Gastroesophageal sphincter (tissue), 3 donors: ENCODE data around the gene GRAMD2B.

ENCODE experiments used
- CTCF ChIP-seq, 4 experiments: fragments of 200-600 bp in 2 of 4; fragments of 450-650 bp in 2 of 4; sonication (generic) in 1 of 4; IDR thresholded peaks; one replicate each; pipeline ENCODE4 v1.5.1; 2017 to 2019; ENCODE audit warnings: antibody characterized with exemption in 4 of 4, mild to moderate bottlenecking in 2 of 4, moderate library complexity in 2 of 4
- EP300 ChIP-seq: sonication (generic); formaldehyde crosslinking; IDR thresholded peaks from one replicate; pipeline ENCODE4 v1.6.1; 2017; ENCODE audit warnings: antibody characterized with exemption, mild to moderate bottlenecking
- POLR2A ChIP-seq, 2 donors: fragments of 450-650 bp; IDR thresholded peaks; one replicate each; pipeline ENCODE4 v1.6.1; 2017; ENCODE audit warnings: antibody characterized with exemption in 2 of 2, mild to moderate bottlenecking in 2 of 2, moderate library complexity in 1 of 2
- POLR2AphosphoS5 ChIP-seq: sonication (generic); formaldehyde crosslinking; IDR thresholded peaks from one replicate; pipeline ENCODE4 v1.6.1; 2017; ENCODE audit warnings: antibody characterized with exemption

- TF ChIP-seq CTCF (IDR thresholded peaks at IDR 0.05) (no peak), POLR2AphosphoS5 (no peak), POLR2A (IDR thresholded peaks at IDR 0.05) (no peak), EP300 (no peak)
Measured at GRCh38 chr5:126462239-126463014, 39.2 kb downstream of the GRAMD2B start.
